ENCODE results near the gene NECTIN1.

NECTIN1 gene, protein sequence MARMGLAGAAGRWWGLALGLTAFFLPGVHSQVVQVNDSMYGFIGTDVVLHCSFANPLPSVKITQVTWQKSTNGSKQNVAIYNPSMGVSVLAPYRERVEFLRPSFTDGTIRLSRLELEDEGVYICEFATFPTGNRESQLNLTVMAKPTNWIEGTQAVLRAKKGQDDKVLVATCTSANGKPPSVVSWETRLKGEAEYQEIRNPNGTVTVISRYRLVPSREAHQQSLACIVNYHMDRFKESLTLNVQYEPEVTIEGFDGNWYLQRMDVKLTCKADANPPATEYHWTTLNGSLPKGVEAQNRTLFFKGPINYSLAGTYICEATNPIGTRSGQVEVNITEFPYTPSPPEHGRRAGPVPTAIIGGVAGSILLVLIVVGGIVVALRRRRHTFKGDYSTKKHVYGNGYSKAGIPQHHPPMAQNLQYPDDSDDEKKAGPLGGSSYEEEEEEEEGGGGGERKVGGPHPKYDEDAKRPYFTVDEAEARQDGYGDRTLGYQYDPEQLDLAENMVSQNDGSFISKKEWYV

DNA sequence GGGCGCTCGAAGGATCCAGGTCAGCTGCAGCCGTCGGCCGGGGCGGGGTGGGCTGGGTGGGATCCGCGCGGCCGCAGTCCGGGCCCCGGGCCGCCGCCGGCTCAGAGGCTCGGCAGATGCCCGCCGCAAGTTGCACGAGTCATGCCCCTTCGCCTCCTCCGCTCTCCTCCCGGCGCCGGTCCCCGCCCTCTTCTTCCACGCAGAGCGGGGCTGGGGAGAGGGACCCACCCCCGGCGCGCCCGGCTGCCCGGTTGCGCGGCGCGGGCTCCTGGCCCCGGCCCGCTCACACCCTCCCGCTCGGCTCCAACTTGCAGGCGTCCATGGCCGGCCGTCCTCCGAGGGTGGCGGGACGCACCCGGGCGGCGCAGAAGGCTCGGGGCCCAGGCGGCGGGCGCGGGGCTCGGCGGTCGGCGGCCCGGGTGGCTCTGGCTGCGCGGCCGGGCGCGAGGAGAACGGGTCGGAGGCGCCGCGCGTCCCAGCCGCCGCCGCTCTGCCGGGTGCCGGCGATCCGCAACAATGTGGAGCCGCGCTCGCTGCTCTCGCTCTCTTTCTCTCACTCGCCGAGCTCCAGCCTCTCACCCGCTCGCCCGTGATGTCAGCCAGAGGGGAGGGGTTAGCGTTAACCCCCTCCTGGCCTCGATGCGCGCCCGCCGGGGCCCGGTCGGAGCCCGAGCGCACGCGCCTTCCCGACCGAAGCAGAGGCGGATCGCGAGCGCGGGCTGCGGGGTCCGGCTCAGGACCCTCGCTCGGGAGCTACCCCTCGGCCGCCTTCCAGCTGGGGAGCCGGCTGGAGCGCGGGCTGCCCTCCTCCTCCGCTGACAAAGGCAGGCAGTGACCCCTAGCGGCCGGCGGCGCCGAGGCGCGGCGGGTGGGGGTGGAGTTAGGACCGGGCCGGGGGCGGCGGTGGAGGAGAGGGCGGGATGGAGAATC, at the start of gene NECTIN1:
TSS of gene NECTIN1 (minus strand) at position 550 of the 930 bp plus-strand sequence. CDS start 647 bp downstream, outside the sequence.
- peak; percentile 74 for DNase-seq

DNA sequence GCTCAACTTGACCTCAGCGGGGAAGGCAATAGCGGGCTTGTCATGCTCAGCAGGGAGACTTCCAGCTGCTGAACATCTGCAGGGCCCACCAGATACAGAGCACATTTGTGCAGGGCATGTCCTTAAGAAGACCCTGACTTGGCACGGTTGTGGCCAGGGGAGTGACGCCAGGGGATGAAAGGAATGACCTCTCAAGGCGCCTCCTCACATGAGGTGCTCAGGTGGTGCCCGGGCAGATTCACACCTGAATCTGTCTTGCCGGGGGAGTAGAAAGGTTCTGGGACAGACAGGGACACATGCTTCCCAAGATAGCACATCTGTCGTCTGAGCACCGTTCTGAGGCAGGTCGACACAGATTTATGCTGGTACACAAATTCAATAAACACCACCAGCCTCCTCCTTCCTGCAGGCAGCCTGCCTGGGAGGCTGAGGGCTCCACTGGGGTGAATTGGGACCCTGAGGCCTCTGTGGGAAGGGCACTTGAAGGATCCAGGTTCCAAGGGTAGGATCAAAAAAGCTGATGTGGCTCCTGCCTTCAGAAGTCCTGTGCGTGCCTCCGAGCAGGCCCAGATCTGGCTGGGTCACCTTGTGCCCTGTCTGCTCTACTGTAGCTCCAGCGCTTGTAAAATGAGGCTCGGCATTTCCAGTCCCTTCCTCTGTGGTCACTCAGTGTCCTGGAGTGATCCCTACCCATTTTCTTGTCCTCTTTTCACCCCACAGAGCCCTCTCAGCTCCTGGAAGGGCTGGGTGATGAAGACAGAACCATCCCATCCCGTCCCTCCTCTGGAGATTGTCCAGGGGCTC, 49.6 kb upstream of the NECTIN1 start:
- DNase-seq = no peak

DNA sequence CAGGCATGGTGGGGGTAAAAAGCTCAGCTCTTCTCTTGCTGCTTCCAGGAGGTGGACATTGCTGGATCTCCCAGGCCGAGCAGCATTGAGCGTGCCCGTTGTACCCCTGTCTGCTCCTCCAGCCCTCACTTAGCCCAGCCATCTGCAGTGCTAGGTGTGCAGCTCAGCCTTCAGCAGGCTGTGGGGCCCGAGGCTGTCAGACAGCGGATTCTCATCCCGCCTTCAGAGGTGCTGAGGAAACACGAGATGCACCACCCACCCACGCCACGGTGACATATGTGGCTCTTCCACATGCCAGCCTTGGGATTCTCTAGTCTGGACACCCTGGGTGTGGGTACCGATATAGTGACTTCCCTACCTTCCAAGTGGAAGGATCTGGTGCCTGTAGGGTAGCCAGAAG, 48.9 kb upstream of the NECTIN1 start:
- DNase-seq = no peak

DNA sequence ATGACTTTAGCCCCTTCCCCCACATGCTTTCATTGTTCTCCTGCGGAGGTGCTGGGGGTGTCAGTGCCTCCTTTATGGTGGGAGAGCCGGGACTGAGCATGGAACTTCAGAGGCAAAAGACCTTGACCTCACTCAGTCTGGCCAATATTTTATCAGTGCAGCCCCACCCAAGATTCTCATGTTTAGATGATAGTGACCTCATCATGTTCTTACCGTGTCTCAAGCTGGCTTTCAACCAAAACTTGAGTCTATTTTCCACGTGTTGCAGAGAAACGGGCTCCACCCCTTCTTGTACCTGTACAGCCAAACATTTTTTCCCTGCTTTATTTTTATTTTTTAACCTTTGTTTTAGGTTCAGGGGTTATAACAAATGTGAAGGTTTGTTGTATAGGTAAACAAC, 47.7 kb upstream of the NECTIN1 start:
- no peak for DNase-seq

DNA sequence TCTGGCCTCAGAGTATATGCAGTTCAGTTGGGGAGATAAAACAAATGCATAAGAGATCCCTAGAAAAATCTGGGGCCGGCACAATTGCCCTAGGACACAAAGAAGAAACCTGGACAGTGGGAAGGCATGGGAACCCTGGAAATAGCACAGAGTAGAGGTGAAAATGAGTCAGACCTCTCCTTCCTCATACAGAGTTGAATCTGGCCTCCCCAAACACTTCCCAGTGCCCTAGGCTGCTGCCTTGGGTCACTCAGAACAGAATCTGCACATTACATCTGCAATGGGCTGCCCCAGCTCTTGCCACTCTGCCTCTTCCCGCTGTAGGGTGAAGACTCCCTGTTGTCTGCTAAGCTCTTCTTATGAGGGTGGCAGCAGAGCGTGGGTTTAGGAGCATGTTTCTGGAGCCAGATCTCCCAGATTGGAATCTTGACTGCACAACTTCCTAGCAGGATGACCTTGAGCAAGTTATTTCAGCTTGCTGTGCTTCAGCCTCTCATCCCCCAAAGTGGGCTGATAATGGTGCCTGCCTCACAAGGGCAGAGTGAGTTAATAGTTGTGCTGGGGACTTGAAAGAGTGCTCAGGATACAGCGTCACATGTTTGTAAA, 47.1 kb upstream of the NECTIN1 start:
- no peak for DNase-seq

DNA sequence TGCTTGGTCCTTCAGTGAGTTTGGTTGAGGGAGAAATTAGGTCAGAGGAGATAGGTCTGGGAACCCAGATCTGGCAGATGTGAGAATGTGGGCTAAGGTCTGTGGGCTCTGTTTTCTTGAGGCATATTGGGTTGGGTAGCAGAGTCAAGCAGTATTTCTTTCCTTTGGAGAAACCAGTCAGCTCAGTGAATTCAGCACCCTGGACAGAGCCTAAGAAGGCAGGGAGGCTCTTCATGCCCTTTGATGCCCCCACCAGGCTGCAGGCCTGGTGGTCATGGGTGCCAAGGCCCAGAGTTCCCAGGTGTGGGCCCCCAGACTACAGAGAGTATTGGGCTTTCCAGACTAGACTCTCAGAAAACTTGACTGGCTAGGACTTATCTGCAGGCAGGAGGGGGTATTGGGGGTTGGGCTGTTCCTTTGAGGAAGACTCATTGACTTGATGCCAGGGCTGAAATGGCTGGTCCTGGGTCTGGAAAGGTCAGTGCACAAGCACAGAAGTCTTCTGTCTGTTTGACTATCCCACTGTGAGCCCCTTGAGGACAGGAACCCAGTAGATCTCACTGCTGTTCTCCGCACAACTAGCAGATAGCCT, 45.3 kb upstream of the NECTIN1 start:
- DNase-seq = no peak

DNA sequence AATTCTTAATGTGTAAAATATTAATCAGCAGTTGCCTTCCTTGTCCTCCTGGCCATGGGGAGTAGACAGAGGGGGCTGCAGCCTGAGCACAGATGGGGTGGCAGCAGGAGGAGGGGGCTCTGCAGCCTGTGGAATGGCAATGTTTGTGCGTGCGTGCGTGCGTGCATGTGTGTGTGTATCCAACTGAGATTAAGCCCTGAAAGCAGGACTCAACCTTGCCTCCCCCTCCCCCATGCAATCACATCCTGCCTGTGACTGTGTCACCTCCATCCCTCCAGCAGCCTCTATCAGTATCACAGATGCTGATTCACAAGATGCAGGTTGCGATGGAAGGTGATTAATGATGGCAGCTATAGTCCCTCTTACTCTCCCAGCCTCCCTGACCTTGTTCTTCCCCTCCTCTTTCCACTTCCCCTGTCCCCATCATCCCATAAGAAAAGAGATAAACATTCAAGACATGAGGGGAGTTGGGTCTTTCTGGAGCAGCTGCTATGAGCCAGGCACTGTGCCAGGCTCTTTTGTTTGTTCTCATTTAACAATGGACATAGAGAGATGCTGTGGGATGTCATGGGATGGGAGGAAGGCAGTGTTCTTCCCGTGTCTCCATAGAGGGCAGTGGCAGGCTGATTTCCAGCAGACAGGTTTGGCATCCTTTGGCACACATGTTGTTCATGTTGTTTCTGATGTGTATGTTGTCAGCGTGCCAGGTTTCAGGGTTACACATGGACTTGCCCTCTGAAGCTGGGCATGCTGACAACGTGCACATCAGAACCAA, 43.8 kb upstream of the NECTIN1 start:
- peak; percentile 15 for DNase-seq

DNA sequence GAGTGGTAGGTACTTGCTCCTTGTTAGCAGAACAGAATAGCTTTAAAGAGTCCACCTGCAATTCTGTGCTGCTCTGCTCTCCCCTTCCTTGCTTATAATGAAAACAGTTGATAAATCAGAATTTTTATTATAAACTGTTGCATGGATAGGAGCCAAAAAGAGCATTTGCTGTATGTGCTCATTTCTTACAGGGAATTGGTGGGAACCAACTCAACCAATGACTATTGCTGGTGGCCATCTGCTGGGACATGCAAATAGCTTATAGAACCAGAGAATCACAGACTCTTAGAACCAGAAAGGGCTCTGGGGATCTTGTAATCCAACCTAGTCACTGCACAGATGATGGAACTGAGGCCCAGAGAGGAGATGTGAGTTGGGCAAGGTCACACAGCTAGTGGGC, 43.1 kb upstream of the NECTIN1 start:
- no peak for DNase-seq

DNA sequence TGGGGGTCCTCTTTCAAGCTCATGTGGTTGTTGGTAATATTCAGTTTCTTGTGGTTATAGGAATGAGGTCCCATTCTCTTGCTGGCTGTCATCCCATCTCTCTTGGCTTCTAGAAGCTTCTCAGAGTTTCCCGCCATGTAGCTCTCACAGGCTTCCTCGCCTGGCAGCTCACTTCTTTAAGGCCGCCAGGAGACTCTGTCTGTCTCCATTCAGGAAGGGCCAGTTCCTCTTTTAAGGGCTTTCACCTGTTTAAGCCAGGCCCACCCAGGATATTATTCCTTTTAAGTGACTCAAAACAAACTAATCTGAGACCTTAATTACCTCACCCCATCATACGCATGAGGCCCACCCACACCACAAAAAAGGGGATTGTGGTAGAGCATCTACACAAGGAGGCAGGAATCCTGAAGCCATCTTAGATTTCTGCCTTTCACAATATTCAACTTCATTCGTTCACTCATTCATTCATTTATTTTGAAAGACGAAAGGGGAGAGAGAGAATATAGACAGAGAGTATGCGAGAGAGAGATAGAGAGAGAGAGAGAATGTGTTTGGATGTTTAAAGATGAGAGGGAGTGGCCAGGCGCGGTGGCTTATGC, 42.3 kb upstream of the NECTIN1 start:
- DNase-seq = no peak

DNA sequence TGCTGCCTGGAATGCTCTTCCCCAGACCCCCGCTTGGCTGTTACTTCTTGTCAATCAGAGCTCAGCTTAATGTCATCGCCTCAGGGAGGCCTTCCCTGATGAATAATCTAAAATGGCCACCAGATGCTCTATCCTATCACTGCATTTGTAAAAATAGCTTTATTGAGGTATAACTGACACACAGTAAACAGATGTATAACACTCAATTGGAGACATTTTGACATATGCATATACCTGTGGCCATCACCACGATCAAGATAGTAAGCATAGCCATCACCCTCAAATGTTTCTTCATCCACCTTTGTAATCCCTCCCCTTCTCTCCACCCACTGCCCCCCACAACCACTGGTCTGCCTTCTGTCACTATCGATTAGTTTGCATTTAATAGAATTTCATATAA, 36.6 kb upstream of the NECTIN1 start:
- no peak for DNase-seq

DNA sequence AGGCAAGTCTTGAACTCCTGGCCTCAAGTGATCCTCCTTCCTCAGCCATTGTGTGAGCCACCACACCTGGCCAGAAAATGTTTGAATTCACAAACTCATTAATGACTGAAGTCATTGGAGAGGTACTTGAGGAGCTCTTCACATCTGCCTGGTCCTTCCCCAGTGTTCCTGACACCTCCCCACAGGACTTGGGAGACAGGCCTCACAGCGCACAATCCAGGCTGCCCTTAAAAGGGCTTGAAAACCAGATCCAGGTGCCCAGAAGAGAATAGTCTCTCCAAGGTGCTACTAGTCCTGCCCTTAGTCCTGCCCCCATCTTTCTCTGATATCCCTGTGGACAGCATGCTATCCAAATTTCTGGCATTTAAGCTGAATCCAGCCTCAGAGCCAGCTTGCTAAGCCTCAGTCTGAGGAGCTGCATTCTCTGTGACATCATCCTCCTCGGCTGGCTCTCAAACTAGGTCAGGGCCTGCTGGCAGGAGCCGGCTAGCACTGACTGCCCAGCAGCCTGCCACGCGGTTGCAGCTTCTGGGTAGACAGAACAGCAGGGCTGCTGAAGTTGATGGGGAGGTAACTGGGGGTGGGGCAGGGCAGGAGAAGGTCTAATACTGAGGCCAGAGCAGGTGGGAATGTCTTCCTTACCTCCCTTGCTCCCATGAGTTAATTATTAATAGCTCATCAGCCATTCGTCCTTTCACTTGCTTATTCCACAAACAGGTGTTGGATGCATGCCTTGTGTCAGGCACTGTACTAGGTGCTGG, 35.3 kb upstream of the NECTIN1 start:
- DNase-seq = no peak

DNA sequence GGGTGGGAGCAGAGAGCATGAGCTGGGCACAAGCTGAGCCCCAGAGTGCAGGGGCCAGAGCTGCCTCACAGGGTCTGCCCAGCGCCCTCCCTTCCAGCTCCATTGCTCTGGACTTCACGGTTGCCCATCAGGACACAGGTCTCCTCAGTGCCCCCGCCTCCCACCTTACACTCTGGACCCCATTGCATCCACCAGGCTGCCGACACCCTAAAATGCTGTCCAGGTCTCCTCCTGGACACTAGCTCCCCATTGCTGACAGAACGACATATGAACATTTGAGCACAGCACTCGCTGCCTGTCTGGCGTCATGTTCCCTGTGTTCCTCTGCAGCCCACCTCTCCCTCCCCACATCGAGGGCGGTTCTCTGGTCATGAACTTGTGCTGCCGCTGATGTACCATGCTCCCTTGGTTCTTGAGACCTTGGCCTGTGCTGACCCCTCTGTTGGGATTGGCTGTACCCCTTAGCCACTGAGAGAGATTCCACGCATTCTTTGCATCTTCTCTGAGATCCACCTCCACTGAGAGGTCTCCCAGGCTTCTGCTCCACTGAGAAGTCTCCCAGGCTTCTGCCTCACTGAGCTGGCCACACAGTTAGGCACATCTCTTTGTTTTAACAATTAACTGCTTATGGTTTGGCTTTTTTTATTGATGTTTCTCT, 34.2 kb upstream of the NECTIN1 start:
- no peak for DNase-seq

DNA sequence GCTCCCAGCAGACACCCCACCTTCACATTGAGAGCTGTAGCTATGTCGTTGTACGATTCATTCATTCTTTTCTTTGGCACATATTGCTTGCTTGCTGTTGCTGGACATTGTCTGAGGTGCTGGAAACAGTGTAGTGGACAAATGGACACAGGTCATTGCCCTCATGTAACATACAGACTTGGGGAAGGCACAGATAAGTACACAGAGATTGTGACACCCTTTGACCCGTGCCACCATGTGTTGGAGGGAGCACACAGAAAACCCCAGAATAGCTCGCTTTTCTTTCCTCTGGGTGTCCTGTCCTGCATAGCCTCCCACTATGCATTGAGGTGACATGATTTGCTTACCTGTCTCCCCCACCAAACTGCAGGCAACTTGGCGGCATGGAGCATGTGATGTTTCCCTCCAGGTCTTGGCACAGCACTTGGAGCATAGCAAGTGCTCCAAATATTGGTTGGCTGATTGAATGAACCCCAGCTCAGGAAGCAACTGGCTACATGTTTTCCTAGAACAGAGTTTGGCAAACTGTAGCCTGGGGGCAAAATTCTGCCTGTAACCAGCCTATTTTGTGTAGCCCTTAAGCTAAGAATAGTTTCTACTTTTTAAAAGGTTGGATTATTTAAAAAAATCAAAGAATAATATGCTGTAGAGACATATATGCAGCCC, 30.9 kb upstream of the NECTIN1 start:
- DNase-seq = no peak

DNA sequence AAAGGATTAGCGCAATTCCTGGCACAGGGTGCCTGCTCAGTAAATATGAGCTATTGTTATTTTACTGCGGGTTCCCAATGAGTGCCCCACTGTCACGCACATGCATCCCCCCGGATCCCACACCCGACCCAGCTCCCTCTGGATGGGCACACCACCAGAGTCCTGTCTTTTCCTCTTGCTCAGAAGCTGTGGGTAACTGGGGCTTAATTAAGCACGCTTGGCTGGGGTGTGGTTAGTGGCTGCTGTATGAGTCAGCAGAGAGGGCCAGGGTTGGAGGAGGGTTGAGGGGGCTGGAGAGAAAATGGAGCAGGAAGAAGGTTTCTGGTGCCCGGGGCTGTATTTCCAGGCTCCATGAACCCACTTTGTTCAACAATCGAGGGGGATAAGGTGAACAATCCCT, 30.3 kb upstream of the NECTIN1 start:
- DNase-seq = no peak

DNA sequence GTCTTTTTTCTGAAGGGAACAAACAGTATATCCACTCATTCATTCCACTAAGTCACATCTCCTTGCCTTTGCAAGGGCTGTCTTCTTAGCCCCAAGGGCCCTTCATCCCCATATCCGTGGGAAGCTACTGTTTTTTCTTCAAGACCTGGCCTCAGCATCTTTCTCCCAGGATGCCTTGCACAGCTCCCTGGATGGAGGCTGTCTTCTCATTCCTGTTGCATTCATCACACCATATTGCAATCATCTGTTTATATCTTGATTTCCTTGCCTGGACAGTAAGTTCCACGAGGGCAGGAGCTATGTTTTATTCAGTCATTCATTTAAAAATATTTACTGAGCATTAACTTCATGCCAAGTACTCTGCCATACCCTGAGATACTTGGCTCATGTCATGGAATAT, 29.3 kb upstream of the NECTIN1 start:
- no peak for DNase-seq

DNA sequence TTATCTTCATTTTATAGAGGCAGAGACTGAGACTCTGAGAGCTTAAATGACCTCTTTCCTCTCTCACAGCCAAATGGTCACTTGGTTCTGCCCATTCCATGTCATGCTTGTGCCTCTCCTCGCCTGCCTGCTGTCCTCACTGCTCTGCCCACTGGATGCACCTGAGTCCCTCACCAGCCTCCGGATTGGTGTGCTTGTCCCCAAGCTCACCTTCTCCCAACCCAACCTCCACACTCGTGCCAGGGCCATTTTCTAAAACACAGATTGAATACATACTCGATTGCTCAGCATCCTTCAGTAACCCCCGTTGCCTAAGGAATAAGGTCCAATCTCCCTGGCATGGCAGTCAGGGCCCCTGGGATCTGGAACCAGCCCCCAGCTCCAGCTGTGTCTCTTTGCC, 28.4 kb upstream of the NECTIN1 start:
- no peak for DNase-seq

DNA sequence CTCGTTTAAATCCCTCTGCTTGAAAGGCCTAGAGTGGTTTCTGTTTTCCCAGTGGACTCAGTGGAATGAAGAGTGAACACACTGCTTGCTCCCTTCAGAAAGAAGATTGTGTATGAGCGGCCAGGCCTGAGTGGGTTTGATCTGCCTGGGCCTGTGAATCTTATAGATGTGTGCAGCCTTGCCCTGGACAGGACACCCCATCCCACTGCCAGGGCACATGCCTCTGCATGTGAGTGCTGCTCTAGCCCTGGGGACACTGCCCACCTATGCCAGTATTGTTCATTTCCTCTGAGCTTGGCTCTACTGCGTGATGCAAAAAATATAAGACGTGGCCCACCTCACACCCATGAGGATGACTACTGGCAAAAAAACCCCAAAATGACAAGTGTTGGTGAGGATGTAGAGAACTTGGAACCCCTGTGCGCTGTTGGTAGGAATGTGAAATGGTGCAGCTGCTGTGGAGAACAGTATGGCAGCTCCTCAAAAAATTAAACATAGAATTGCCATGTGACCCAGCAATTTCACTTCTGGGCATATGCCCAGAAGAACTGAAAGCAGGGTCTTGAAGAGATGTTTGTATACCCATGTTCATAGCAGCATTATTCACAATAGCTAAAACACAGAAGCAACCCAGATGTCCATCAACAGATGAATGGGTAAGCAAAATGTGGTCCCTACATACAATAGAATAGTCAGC, 27.3 kb upstream of the NECTIN1 start:
- DNase-seq = no peak

Data from NCI-H446 treated with DMSO at 0.1 percent for 48 hours (cell line).